Stimulated activated CD4-positive, alpha-beta T cell treated with anti-CD3 and anti-CD28 coated beads, Interleukin-15, amount 100 ng/mL, for 1 hour (primary cell): ENCODE data around the gene MBD6.
"Not testable (repeated sequence)": the region's sequence is repeated elsewhere in the genome, so short reads cannot be mapped to it uniquely, and the experiment has no call there.

Experiments
- DNase-seq, 2 donors: peaks; one replicate each; pipeline ENCODE4 v3.0.0-alpha.2; 2020; ENCODE audit warnings: low read depth in 1 of 2, low spot score in 1 of 2

Gene MBD6

GRCh38 chr12:57513677-57514076, 8.9 kb upstream of the MBD6 start:
- DNase-seq: not testable (repeated sequence)

DNA sequence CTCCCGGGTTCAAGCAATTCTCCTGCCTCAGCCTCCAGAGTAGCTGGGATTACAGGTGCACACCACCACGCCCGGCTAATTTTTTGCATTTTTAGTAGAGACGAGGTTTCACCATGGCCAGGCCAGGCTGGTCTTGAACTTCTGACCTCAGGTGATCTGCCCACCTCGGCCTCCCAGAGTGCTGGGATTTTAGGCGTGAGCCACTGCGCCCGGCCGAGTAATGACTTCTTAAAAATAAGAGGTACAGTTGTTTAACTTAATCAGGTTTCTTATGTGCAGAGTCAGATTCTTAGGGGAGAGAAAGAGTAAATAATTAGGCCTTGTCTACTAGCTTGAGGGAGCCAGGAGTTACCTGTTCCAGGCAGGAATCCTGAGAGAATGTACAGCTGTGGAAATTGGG, 8.4 kb upstream of the MBD6 start:
- DNase-seq: not testable (repeated sequence)

DNA sequence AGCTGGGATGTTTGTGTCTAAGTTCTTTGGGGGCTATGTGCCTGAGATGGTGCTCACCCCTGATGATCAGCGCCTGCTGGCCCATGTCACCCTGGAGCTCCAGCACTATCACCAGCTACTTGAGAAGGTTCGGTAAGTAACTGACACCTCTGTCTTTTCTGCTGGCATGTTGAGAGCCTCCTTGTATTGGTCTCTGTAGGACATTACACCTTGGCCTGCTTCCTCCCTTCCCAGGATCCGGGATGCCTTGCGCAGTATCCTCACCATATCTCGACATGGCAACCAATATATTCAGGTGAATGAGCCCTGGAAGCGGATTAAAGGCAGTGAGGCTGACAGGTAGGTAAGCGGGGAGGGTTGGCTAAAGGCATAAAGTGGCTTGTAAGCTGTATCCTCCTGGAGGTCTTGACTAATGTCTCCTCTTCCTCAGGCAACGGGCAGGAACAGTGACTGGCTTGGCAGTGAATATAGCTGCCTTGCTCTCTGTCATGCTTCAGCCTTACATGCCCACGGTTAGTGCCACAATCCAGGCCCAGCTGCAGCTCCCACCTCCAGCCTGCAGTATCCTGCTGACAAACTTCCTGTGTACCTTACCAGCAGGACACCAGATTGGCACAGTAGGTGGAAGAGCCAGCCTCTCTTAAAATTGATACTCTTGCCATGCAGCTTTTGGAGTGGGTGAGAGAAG, 7.8 kb upstream of the MBD6 start:
- DNase-seq: no peak

DNA sequence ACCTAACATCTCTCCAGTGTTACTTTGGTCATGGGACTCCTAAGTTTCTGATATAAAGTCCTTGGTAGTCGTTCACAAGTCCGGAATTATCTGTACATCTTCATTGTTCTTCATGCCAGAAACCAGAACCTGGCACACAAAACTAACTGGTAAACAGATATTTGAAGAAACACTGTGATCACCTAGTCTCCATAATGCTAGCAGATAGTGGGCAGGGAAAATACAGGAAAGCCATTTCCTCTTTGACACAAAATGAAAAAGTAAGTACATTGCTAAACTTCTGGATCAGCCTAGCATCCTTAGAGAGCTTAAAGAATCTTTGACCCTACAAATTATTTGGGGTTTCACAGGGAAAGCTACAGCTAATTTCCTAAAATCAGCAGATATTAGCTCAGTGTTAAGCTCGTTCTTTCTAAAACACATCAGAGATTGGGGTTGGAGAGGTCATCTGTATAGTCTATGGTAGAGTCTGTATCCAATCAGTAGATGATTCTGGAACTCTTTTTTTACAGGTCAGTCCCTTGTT, 7.2 kb upstream of the MBD6 start:
- no peak for DNase-seq

DNA sequence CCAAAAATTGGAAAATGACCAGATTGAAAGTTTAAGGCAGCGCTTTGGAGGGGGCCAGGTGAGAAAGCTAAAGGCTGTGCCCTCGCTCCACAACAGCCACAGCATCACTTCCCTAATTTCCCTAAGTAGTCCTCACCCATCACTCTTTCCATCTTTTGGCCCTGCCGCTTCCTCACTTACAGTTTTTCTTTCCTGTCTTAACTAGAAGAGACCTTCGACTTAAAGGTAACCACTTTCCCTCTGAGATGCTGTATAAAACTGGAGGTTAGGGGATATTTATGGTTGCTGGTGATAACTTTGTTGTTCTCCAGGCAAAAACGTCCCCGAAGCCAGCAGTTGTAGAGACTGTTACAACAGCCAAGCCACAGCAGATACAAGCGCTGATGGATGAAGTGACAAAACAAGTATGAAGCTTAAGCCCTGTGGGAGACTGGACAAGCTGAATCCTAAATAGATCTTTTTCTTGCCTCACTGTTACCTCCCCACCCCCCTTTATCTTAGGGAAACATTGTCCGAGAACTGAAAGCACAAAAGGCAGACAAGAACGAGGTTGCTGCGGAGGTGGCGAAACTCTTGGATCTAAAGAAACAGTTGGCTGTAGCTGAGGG, 6.6 kb upstream of the MBD6 start:
- no peak for DNase-seq

GRCh38 chr12:57516617-57517153, 5.9 kb upstream of the MBD6 start:
- DNase-seq: no peak

DNA sequence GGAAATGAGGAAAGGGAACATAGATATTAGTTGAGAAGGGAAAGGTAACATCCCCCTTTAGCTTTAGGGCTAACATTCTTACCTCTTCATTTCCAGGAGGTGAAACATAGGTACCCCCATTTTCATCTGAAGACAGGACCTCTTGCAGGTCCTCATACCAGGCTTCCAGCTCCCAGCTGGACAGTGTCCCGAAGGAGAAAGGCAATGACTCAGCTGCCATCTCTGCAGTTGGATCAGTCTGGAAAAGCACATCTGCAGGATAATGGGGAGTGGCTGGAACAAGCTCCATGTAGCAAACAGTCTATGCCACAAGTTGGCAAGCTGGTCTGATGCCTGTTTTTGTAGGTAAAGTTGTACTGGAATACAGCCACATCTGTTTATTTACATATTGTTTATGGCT, 5.4 kb upstream of the MBD6 start:
- no peak for DNase-seq

DNA sequence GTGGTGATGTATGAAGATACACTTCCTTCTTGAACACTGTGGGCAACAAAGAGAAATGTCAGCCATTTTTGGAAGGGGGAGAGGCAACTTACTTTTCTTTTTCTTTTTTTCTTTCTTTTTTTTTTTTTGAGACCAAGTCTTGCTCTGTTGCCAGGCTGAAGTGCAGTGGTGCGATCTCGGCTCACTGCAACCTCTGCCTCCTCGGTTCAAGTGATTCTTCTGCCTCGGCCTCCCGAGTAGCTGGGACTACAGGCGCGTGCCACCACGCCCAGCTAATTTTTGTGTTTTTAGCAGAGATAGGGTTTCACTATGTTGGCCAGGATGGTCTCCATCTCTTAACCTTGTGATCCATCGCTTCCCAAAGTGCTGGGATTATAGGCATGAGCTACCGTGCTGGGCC, 4.9 kb upstream of the MBD6 start:
- not testable (repeated sequence) for DNase-seq

GRCh38 chr12:57518176-57518919, 4.3 kb upstream of the MBD6 start:
- DNase-seq: no peak

GRCh38 chr12:57518920-57519795, 3.5 kb upstream of the MBD6 start:
- DNase-seq: no peak

DNA sequence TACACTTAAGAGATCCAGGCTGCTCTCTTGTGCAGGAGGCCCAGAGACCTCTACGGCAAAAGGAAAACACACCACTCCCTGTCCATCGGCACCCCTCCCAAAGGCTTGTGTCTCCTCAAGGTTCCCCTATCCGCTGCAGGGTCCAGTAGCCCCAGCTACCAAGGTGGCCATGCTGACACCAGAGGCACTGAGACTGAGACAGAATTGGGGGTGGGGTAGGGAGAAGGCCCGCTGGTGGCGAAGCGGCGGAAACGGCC, 2.9 kb upstream of the MBD6 start:
- DNase-seq: peak in 1 of 2 donors; percentile 9

- DNase-seq: peak; percentile 99 to 100
Observed at GRCh38 chr12:57520053-57520818, 2.4 kb upstream of the MBD6 start, which contains the start of gene DDIT3. Gene DDIT3, minus strand, starts transcription at chr12:57520514. Its CDS starts 3,108 bp downstream, at chr12:57517406.

GRCh38 chr12:57521525-57522010, 1.1 kb upstream of the MBD6 start:
- no peak for DNase-seq

DNA sequence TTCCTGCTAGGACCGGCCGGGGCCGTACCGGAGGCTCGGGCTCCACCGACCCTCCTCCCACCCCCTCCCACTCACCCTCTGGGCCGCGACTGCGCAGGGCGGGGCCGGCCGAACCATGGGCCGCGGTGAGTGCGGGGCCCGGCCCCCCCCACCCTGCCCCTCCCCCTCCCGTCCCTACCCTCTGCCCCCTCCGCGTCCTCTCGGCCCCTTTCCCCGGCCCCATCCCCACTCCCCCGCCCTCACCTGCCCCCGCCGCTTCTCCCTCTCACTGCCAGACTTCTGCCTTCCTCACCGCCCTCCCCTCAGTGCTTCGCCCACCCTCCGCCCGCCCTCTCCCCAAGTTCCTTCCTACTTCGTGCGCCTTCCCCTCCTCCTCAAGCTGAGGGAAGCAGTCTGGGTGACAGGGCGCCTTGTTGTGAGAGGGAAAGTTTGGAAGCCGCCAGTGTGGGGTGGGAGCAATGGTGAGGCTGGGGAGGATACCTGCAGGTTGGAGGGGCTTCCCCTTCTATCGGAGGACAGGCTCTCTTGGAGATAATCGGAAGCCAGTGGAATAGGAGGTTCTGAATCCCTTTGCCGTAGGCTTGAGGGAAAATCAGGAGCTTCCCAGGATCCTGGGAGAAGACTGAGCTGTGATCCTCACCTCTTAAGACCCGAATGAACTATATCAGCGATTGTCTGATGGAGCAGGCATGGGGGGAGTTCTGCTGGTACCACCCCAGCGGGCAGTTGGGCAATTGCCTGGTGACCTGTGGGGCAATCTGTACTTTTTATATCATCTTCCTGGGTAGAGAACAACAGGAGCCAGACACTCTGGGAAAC, 472 bp downstream of the MBD6 start:
- no peak for DNase-seq

DNA sequence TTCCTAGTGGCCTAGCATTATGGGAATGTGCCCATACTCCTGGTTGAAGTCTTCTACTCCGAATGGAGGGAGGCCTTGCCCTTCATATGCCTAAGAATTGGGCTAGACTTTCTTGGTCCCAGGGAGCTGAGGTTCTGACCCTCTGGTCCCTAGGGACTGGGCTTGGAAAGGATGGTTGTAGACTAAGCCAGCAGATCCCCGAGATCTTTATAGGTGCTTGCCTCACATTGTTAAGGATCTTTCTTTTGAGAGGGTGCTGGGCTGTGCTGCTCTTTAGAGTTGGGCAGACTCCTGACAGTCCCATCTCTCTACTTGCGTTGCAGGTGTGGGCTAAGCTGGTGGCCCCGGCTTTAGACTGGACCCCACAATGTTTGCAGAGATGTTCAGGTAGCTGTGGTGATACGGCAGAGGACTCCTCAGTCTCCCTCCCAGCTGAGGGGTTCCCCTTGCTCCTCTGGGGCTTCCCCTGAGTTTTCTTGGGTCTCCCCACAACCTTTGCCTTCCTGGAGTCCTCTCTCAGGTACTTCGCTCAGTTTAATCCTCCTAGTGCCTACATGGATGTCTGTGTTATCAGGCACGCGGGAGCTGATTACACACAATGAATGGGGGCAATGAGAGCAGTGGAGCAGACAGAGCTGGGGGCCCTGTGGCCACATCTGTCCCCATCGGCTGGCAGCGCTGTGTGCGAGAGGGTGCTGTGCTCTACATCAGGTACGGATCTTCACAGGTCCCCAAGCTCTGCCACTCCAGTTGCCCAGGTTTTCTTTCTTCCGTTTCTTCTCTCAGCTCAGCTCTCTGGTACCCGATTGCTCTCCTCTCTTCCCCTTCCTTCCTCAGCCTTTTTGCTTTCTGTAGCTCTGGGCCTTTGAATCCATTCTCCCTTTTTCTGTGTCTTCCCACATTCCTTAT, 1.3 kb downstream of the MBD6 start:
- no peak for DNase-seq

DNA sequence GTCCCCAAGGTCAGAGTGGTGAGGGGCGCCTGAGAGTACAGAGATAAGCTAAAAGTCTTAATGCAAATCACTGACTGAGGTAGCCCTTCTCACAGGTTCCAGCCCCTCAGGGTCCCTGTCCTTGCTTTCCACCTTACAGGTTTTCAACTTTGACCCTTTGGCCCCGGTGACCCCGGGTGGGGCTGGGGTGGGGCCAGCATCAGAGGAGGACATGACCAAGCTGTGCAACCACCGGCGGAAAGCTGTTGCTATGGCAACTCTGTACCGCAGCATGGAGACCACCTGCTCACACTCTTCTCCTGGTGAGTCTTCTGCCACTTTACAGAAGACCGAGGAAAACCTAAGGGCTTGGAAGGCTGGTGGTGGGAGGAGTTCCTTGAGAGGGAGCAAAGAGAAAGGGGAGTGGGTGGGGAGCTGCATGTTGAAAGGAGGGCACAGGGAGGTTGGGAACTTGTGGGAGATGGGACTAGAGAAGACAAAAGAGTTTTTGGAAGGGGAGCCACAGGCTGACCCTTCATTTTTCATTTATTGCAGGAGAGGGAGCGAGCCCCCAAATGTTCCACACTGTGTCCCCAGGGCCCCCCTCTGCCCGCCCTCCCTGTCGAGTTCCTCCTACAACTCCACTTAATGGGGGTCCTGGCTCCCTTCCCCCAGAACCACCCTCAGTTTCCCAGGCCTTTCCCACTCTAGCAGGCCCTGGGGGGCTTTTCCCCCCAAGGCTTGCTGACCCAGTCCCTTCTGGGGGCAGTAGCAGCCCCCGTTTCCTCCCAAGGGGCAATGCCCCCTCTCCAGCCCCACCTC, 2.4 kb downstream of the MBD6 start:
- DNase-seq: no peak

- no peak for DNase-seq
Observed at GRCh38 chr12:57525615-57526383, 3.2 kb downstream of the MBD6 start.
